Esophagus mucosa (tissue), 1 donor: Measurements from ENCODE around the gene PRKG1. TPM values are rescaled to one million over a fixed set of nuclear protein-coding genes. Genes with fewer than 3 reads are reported as not detected.
"Not testable (repeated sequence)": the region's sequence is repeated elsewhere in the genome, so short reads cannot be mapped to it uniquely, and the experiment has no call there.

ENCODE experiments used
- ATAC-seq: fragments of 200-7000 bp; cut with Tn5 transposase; one replicate; pipeline ENCODE4 v1.9.1; 2020
- total RNA-seq: library from RNA; stranded (reverse); gene quantifications from one replicate; pipeline ENCODE4 v1.2.4, GENCODE V29; 2023
- donor health status: DM: yes; HTN: yes; CAD: no.

Gene PRKG1
- total RNA-seq, 1 donor from 2014 or later, result 0.80 TPM

GRCh38 chr10:51668336-51668689 is 594.0 kb downstream of the PRKG1 start:
- no peak for ATAC-seq

GRCh38 chr10:51669041-51669440 is 594.8 kb downstream of the PRKG1 start:
- ATAC-seq, result no peak

DNA sequence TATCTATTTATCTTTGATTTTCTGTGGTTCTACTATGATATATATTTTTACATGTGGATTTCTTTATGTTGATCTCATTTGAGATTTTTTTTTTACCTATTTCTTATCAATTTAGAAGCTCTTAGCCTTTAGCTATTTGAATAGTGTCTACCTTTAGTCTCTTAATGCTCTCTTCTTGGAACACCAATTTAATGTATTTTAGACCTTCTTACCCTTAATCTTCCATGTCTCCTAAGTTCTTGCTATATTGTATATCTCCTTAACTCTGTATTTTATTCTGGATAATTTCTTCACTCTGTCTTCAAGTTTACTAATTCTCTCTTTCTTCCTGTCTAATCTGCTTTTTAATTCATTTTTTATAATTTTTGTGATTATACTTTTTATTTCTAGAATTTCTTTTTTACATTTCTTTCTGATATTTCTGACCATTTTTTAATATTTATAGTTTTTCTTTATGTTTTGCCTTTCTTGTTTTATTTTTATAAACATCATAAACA is 597.8 kb downstream of the PRKG1 start:
- no peak for ATAC-seq

DNA sequence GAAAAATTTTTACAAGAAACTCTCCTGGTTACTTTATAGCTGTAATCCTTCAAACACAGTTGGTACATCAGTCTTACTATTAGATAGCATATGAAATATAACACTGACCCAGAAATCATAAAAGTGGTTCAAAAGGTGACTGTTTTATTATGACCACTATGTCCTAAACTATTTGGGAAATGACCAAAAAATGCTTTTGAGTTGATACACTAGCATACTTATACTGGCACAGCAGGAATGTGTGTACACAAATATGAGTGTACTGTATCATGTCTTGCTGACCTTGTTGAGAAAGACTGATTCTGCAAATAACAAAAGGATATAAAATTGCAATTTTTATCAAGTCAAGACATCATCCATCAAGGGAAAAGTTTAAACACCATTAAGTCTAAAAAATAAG is 600.8 kb downstream of the PRKG1 start:
- no peak for ATAC-seq

GRCh38 chr10:51679841-51680240 is 605.6 kb downstream of the PRKG1 start:
- no peak for ATAC-seq

- no peak for ATAC-seq
These were observed 608.9 kb downstream of the PRKG1 start for GRCh38 chr10:51683031-51683691.

DNA sequence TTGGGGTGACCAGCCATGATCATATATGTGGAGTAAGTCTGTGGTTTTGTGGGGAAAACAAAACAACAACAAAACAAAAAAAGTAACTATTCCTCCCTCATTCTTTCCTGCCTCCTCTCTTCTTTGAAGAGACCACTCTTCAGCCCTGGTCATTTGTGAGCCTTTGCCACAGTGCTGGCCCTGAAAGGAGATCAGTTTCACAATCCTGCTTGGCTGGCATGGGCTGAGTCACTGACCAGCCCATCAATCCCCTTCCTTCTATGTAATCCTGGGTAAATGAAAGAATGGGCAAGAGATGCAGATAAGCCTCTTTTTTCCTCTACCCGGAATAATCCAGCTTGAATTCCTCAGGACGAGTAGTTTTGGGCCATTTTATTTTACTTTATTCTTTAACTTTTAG is 611.5 kb downstream of the PRKG1 start:
- no peak for ATAC-seq

- ATAC-seq, result no peak
These were observed 613.0 kb downstream of the PRKG1 start for GRCh38 chr10:51687296-51687695.

DNA sequence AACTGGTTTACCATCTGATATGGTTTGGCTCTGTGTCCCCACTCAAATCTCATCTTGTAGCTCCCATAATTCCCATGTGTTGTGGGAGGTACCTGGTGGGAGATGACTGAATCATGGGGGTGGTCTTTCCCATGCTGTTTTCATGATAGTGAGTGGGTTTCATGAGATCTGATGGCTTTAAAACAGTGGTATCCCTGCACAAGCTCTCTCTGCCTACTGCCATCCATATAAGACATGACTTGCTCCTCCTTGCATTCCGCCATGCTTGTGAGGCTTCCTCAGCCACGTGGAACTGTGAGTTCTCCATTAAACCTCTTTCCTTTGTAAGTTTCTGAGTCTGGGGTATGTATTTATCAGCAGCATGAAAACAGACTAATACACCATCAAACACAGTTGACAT is 614.5 kb downstream of the PRKG1 start:
- not testable (repeated sequence) for ATAC-seq

DNA sequence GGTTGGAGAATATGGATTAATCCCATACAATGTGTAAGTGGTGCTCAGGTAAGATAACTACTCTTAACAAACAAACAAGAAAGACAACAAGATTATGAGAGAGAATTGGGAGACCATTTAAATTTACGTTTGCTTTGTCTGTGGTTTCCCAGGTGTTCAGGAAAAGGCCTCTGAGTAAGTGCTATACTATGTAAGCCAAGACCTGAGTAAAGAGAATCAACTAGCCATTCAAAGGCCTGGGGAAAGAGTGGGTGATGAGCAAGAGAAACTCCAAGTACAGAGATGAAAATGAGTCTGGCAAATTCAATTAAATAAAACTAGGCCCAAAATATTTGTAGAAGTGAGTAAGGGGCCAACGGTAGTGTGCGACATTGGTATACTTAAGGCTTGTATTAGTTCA is 615.2 kb downstream of the PRKG1 start:
- no peak for ATAC-seq

DNA sequence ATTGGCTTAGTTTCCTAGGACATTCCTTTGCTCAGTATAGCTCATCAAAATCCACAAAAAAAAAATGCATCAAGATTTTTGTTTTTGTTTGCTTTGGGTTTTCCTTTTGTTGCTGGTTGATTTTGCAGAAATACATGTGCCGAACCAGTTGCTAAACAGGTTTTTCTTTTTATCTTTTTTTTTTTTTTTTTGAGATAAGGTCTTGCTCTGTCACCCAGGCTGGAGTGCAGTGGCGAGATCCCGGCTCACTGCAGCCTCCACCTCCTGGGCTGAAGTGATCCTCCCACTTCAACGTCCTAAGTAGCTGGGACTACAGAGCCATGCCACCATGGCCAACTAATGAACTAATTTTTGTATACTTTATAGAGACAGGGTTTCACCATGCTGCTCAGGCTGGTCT is 616.8 kb downstream of the PRKG1 start:
- ATAC-seq, result no peak

DNA sequence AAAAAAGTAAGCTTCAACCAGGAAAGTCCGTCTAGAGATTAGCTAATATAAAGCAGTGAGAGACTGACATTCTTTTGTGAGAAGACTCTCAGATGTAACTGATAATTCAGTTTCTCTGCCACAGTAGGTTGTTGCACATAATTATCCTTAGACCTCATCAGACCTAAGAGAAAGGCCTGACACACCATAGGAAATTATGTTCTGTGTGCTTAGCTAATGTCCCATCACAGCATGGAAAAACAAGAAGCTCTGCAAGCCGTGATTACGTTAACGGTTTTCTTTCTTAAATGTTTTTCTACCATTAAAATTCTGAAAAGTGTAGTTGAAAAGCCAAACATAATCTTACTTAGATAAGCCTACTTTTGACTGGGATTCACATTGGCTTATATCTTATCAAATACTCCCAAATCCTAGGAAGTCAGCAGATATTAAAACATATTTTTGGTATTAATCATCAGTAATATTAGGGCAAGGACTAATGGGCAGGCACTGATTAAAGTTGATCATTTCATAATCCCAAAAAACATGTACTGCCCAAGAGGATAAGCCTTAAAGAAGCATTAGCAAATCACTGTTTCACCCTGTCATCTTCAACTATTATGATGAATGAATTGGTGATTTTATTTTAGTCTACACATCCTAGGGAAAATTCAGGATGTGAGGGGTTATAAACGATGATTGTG is 619.9 kb downstream of the PRKG1 start:
- ATAC-seq, result no peak

GRCh38 chr10:51696251-51696650 is 622.0 kb downstream of the PRKG1 start:
- no peak for ATAC-seq

GRCh38 chr10:51698473-51699063 is 624.3 kb downstream of the PRKG1 start:
- ATAC-seq, result no peak

GRCh38 chr10:51699145-51699474 is 624.8 kb downstream of the PRKG1 start:
- ATAC-seq, result peak; percentile 12

- peak; percentile 96 for ATAC-seq
These were observed 625.4 kb downstream of the PRKG1 start, which contains the start of gene CSTF2T for GRCh38 chr10:51699475-51700227. Gene CSTF2T (minus strand): TSS chr10:51699595. CDS start chr10:51699549, 46 bp downstream.

DNA sequence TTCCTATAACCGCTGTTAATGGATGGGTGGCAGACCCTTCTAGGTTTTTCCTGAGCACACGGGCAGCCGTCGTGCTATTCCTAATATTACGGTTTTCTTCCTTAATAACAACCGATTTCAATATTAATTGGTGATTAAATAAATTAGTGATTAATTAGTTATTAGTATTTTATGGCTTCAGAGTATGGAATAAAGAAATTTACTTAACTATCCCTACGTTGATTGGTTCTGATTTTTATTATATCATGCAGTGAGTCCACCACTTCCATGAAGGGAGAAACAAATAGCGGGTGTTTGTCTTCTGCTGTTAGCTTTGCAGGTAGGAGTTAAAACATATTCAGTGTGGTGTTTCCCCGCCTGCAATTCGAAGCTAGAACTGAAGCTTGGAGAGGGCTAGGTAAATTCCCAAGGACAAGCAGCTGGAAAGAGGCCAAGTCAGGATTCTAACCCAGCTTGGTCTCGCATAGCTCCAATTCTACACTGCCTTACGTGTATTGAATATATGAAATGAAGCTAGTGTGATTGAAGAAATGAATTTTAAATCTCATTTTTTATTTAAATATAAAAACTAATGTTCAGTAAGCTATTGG is 626.0 kb downstream of the PRKG1 start:
- no peak for ATAC-seq

DNA sequence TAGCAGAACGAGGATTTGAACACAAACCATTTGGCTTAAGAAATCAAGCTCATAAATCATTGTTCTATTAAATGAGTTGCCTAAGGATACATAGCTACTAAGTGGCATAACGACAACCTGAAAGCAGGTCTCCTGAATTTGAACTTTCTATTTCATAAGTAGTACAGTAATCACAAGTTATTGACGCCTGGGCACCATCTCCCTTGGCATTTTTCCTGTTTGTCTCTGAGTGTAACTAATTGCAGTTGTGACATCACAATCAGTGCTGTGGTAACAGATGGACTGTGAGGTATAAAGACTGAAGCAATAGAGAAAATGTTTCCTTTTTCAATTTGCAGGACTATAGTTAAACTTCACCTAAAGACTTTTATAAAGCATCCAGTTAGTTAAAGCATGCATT is 631.5 kb downstream of the PRKG1 start:
- ATAC-seq, result no peak

DNA sequence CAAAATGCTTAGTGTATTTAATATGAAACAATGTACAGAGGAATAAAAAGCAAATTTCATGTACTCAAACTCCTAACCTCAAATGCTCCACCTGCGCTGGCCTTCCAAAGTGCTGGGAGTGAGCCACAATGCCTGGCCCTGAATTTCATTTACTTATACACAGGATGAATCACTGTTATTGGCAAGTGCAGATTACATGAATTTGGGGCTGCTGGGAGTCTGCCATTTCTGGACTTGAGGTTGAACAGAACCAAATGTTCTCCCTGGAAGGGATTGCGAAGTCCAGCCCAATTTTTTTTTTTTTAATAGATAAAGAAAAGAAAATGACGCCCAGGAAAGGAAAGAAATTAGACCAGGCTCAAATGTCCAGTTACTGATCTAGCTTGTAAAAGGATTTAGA is 631.9 kb downstream of the PRKG1 start:
- ATAC-seq, result no peak

DNA sequence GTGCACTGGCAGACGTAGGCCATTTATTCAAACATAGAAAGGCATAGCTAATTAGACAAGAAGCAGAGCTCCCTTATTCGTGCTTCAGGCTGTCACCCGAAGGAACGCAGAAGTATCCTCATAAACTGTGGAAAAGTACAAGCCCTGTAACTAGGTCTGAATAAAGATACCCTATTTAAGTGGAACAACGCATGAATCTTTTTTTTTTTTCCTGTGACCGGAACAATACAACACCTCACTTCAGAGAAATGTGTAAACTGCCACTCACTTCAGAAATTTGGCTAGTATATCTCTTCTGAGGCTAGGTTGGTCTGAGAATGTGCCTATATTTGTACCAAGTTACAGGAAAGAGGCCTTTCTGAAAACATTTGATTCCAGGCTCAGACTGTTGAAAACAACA is 633.1 kb downstream of the PRKG1 start:
- no peak for ATAC-seq

DNA sequence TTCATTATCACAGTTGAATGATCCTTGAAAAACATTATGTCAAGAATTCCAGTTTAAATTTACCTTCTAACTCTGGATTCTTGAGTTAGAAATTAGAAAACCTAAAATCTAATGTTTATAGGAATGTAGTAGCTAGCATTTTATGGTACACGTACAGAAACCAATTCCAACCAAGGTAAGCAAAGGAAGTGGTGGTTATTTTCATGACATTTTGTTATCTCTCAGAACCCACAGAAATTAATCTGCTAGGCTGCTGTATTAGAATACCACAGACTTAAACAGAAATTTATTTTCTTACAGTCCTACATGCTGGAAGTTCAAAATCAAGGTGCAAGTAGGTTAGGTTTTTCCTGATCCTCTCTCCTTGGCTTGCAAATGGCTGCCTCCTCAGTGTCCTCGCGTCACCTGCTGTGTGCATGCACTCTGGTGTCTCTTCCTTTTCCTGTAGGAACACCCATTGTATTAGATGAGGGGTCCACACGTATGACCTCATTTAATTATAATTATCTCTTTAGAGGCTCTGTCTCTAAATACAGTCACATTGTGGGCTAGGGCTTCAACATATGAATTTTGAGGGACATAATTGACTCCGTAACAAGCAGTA is 633.6 kb downstream of the PRKG1 start:
- no peak for ATAC-seq

GRCh38 chr10:51708609-51709008 is 634.3 kb downstream of the PRKG1 start:
- ATAC-seq, result no peak
